GM19043 (cell line): ENCODE results near the gene SUN1.
"Not testable (repeated sequence)": the region's sequence is repeated elsewhere in the genome, so short reads cannot be mapped to it uniquely, and the experiment has no call there.

Source experiments
- ATAC-seq: cut with Tn5 transposase; IDR thresholded peaks from one replicate; pipeline ENCODE4 v1.9.1; 2021; ENCODE audit warnings: low read depth; ENCODE audit not compliant: unreplicated experiment

Gene SUN1

DNA sequence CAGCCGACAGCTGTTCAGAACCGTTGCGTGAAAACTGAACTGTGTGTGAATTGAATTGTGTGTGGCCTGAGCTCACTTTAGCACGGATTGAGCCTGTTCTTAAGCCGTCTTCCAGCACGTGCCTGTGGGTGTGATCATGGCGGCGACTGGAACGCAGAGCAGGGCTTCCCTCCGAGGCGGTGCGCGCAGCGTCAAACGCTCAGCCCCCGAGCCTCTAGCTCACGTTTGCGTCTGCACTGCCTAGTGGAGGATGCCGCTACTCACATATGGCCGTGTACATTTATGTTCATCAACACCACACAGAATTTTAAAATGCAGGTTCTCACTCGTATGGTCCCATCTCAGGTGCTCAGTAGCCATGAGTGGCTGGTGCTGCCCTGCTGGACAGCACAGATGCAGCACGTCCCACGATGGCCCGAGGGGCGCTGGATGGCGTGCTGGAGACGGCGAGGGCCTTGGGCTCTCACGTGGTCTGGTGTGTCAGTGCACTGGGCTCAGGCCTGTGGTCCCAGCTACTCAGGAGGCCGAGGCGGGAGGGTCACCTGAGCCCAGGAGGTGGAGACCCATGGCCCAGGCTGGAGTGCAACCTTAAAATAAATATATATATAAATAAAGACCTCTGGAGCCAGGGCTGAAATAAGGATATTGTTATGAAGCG is 22.0 kb downstream of the SUN1 start:
- no peak for ATAC-seq

DNA sequence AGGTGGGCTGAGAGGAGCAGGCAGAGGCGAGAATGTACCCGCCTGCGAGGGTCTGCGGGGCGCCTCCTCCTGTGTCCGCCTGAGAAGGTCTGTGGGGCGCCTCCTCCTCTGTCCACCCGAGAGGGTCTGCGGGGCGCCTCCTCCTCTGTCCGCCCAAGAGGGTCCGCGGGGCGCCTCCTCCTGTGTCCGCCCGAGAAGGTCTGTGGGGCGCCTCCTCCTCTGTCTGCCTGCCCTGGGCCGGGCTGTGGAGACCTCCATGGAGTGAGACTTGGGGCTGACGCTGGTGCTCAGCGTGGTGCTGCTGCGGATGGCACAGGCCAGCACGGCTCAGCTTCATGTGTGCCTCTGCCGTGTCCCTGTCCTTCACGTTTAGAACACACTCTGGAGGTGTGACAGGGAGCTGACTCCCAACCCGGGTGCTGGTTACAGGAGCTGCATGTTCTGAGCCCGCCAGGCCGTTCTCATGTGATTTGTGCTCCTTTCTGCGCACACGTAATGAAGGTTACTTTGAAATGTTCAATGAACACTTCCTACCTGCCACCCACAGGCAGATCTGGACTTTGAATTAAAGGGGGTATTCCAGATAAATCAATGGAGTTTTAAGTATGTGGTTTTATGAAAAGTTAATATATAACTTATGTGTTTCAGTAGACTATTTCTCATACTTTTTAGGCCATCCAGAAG is 23.6 kb downstream of the SUN1 start:
- ATAC-seq, result no peak

DNA sequence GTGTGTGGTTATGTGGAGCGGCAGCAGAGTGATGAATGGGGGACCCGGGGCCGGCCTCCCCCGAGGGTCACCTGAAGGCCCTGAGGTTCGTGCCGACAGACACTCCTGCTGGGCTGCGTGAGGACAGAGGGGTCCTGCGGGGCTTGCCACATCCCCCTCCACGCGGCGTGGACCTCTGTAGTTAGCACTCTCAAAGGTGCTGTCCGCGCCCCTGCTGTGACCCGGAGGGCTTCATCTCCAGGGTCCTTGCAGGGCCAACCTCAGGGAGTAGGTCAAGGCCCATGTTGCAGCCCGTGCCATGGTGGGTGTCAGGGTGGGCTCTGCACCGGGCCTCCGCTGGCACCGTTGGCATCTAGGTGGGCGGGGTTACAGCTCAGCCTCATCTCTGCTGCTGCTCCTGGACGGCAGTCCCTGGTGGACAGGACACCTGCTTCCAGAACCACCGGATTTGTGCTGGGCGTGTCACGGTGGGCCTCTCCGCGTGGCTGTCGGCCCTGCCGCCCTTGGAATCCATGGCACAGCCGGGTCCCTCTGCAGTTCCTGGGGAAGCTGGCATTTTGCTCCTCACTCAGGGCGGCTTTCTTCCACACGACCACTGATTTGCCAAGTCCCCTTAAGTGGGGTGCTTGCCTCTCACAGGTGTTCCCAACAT is 24.3 kb downstream of the SUN1 start:
- no peak for ATAC-seq

DNA sequence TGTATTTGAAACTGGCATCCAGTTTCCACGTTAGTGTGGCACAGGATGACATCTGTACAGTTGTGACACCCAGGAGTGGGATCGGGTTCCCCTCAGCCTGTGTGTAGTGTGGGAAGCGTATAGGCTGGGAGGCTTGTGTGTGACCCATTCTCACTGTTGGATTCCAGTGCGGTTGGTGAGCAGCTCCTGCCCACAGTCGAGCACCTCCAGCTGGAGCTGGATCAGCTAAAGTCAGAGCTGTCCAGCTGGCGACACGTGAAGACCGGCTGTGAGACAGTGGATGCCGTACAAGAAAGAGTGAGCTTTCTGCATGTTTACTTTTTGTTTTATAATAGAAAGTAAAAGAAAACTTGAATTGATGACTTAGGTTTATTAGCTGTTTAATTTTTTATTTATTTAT is 25.4 kb downstream of the SUN1 start:
- no peak for ATAC-seq

DNA sequence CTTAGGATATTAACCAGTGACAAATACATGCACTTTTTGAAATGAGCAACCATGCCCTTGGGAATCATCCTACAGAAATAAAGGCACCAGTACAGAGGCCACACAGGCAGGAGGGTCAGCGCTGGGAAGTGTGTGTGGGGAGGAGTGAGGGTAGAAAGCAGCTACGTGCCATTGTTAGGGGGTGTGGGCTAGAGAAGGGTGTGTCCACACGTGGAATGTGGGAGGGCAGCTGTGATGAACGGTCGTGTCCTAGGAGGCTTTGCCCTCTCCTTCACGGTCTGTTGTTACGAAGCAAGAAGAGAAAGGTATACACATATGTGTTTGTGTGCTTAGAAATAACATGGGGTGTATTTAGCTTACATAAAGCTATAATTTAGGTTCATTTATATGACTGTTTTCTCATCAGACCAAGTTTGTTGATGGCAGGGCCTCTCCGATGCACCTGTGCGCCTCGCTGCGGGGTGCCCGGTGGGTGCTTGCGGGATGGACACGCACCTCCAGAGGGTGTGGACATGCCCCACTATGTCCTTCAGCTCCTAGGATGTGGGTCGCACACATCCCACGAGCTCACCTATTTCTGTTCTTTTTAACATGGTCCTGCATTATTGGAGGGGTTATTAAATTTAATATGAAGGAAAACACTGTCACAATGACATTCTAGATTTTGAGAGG is 27.2 kb downstream of the SUN1 start:
- no peak for ATAC-seq

DNA sequence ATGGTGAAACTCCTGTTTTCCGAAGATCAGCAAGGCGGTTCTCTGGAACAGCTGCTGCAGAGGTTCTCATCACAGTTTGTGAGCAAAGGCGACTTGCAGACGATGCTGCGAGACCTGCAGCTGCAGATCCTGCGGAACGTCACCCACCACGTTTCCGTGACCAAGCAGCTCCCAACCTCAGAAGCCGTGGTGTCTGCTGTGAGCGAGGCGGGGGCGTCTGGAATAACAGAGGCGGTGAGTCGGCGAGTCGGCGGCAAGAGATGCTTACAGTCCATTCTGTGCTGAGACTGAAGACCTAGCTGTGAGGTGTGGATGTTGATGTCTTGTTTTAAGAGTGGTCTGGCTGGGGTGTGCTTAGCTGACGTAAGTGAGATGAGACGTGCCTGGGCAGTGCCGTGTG is 27.9 kb downstream of the SUN1 start:
- ATAC-seq, result no peak

DNA sequence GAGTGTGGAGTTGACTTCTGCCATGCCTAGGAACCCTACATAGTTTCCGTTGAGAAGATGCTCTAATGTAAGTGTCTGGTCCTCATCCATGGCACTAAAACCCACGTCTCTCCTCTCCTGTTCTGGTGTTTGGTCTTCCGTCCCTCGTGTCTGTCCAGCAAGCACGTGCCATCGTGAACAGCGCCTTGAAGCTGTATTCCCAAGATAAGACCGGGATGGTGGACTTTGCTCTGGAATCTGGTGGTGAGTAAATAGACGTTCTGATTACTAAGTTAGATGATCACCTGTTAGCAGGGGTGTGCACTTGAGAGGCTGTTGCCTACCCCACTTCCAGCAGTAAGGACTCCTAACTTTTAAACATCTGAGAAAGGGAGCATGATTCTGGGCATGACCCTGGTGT is 28.9 kb downstream of the SUN1 start:
- ATAC-seq, result no peak

DNA sequence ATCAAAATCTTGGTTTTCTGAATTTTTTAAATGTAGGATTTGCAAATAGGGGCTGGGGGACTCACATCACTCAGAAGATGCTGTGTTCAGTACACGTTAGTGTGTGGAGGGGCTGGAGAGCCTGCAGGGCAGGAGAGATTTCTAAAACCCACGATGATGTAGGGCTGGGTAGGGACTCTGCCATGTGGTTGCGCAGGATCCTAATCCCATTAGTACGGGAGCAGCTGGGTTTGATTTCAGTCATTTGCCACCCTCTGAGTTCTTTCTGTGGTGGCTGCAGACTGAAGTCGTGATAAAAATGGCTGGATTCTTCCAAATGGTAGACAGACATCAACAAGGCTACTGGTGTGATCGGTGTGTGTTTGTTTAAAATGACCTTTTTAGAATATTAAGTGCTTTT is 29.9 kb downstream of the SUN1 start:
- ATAC-seq, result no peak

DNA sequence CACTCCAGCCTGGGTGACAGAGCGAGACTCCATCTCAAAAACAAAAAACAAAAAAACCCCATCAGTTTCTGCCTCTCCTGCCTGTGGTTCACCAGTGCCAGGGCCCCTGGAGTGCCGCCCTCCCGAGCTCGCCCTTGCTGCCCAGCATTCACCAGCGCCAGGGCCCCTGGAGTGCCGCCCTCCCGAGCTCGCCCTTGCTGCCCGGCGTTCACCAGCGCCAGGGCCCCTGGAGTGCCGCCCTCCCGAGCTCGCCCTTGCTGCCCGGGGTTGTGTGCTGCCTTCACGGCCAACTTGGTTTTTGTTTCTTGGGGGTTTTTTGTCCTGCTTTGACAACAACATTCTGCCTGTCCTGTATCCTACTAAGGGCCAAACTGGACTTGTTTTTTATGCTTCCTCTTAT is 30.8 kb downstream of the SUN1 start:
- ATAC-seq, result no peak

DNA sequence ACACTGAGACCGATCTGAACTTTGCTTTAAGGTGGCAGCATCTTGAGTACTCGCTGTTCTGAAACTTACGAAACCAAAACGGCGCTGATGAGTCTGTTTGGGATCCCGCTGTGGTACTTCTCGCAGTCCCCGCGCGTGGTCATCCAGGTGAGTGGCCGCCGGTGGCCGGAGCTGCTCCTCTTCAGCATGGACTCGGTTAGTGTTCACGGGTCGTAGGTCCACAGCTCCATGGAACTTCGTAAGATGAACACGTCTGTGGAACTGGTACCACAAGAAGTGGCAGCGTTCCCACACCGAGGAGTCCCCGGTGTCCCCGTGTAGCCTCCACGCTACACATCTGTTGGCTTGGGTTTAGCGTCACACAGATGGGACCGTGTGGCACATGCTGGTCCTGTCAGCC is 33.6 kb downstream of the SUN1 start:
- no peak for ATAC-seq

DNA sequence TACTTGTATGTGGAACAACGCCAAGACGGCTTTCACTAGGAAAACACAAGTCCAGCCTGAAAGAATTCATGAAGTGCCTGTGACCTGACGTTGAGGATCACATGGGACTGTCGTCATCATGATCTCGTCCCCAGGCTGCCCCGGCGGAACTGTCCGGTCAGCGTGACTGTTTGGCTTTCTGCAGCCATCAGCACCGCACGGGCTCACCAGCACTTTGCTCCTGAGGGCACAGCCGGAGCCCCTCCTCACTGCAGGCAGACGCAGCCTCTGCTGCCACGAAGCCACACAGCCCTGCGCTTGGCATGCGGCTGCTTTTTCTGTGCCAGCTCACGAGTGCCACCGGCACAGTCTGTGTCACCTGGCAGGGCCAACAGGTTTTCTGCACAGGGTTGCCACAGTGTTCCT is 34.7 kb downstream of the SUN1 start:
- no peak for ATAC-seq

DNA sequence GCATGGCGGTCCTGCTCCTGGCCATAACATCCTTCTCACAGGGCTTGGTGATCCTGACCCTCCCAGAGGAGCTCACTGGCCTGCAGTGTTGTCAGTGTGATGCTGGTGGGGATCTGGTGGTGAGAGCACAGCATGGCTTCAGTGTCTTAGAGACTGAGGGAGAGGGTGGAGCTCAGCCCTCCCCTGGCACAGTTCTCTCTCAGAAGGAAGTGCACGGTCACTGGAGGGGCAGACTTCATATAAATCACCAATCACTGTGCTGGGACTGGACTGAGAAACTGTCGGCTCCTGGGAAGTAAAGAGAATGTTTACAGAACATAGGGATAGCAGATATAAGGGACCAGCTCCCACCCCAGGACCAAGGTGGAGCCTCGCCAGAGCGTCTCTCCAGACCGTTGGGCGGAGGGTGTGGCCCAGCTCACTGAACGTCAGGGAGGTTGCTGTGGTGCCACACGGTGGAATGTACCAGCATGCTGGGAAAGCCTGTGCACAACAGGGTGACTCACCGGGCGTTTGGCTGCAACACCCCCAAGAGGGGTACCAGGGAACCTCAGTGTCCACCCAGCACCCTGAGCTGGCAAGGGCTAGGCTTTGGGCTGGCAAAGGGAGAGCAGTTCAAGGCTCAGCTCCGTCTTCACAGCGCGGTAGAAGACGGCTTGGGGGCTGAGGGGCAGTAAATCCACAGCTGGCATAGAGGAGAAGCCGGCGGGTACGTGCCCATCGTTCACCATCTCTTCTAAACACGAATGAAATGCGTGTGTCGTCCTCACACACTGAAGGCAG is 35.3 kb downstream of the SUN1 start:
- ATAC-seq, result no peak

DNA sequence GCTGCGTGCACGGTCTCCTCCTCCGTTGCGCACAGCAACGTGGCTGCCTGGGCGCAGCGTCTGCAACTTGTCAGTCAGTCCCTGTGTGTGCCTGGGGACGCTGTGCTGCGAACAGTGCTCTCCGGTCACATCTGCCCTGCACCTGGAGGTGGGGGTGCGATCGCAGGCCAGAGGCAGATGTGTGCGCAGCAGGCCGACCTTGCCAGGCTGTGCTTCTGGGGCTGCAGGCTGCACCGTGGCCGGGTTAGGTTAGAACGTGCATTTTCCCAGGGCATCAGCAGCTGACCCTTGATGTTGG is 35.9 kb downstream of the SUN1 start:
- no peak for ATAC-seq

DNA sequence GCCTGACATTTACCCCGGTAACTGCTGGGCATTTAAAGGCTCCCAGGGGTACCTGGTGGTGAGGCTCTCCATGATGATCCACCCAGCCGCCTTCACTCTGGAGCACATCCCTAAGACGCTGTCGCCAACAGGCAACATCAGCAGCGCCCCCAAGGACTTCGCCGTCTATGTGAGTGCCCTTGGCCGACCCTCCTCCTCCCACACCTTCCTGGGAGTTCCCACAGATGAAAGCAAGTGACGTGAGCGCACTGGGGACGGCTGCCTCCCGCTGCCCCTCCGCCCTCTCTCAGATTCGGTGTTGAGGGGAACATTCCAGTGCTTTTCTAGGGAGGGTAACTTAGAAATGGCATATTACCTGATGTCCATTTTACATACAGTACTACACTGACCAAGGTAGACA is 37.1 kb downstream of the SUN1 start:
- ATAC-seq, result no peak

DNA sequence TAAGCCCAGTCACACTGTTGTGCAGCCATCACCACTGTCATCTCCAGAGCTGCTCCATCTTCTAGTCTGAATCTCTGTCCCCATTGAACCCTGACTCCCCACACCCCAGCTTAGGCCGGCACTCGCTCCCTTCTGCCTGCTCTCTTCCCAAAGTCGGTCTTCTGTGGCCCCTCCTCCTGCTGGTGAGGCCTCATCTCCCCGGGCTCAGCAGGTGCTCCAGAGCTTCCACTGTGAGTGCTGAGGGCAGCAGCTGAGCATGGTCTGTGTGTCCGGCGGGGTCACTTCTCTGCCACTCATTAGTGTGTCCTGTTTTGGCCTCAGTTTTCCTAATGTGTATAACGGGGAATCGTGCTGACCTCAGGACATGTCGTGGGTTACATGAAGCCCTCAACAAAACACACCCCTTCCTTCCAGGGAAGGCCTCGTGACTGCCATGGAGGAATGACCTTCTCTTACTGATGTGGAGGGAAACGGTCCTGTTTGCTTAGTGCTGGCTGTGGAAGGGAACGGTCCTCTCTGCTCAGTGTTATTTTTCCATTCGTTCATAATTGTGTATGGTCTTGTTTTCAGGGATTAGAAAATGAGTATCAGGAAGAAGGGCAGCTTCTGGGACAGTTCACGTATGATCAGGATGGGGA is 39.7 kb downstream of the SUN1 start:
- no peak for ATAC-seq

DNA sequence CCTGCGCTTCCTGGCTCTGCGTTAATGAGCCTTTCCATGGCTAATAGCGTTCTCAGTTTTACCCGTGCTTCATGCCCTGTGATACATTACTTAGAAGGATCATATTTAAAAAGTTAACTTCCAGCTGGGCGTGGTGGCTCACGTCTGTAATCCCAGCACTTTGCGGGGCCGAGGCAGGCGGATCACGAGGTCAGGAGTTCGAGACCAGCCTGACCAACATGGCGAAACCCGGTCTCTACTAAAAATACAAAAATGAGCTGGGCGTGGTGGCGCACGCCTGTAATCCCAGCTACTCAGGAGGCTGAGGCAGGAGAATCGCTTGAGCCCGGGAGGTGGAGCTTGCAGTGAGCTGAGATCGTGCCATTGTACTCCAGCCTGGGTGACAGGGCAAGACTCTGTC is 40.4 kb downstream of the SUN1 start:
- ATAC-seq, result not testable (repeated sequence)

DNA sequence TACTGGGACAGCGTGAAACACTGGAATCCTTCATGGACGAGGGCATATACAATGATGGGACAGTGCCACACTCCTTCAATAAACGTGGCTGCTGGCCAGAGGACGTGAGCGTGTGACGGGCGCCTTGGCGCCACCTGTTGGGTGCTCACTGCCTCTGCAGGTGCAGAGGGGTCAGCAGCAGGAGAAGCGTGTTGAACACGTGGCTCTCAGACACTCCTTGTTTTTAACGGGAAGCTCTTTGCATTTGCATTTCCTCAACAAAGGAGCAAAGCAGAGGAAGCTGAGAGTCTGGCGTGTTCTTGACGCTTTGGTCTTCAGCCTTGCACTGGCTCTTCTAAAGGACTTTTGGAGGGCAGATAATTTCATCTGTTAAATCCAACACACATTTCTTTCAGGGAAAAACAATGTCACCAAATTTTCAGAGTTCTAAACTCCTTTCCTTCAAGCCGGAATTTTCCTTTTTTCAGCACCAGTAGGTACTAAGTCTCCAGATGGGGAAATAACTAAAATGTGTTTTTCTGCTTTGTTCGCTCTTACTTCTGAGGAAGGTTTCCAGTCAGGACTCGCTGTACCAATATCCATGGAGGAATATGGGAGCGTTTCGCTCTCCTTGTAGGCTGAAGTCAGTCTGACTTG is 41.2 kb downstream of the SUN1 start:
- ATAC-seq, result no peak

DNA sequence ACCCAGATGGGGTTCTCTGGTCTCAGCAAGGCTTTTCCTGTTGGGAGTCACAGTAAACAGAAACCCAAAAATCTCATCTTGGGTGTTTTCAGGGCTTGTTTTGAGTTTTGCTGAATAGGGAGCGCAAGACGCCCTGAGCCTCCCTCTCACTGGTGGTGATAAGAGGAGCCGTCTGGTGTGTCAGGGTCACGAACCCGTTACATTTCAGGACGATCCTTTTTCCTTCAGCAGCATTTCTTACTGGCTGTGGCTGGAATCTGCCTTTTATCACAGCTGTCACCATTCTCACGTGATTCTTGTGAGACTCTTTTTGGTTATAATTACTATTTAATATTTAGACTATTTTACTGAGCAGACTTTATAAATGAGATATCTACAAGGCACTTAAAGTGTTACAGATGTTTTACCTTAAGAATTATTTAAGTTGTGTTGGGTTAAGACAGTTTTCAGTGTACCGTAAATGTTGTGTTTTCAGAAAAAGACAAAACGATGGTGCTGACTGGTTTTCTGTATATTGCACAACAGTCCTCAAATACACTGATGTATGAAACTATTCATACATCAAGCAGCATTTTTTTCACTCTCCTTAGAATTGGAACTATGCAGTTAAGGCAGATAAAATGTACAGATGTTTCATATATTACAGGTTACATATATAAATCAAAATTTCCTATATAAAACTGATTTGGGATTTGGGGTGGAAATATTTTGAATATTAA is 41.9 kb downstream of the SUN1 start:
- ATAC-seq, result no peak

DNA sequence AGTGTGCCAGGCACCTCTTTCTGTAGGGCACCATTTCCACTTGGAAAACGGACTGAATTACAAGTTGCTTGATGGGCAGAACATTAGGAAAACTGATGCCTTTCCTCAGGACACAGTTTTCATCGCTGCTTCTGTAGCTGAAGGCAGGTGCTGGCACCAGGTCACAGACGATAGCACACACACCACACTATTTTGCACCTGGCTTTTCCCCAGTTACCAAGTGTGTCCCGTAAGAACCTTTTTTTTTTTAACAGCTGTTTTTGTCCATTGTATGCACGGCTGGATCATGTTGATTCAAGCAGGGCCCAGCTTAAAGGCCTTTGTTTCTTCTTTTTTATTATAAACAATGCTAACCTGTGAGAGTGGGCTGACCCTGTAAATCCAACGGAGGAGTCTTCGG is 42.8 kb downstream of the SUN1 start:
- ATAC-seq, result no peak
